GM10248 (cell line): ENCODE data around the gene TRUB2.

Experiments
- CTCF ChIA-PET: fragments of 300-600 bp; sonication (Branson Sonifier 250); formaldehyde crosslinking; extraction: SDS; loops from one replicate; lab custom pipeline; 2021; ENCODE audit warnings: antibody characterized with exemption; lab: Yijun Ruan, JAX
- POLR2A ChIA-PET: fragments of 350-650 bp; sonication (Branson Sonifier 250); formaldehyde crosslinking; extraction: SDS; loops from one replicate; lab custom pipeline; 2020; ENCODE audit warnings: antibody characterized with exemption; lab: Yijun Ruan, JAX
- DNase-seq: peaks from one replicate; pipeline ENCODE4 v3.0.0; 2012; ENCODE audit errors: extremely low spot score
- TF ChIP-seq, protein P1 (sequence below): IDR thresholded peaks from 2 replicates; pipeline ENCODE4 v1.5.1; 2012; ENCODE audit warnings: mild to moderate bottlenecking, low read depth; ENCODE audit errors: extremely low read depth, missing control alignments, control extremely low read depth

TRUB2 gene, protein sequence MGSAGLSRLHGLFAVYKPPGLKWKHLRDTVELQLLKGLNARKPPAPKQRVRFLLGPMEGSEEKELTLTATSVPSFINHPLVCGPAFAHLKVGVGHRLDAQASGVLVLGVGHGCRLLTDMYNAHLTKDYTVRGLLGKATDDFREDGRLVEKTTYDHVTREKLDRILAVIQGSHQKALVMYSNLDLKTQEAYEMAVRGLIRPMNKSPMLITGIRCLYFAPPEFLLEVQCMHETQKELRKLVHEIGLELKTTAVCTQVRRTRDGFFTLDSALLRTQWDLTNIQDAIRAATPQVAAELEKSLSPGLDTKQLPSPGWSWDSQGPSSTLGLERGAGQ

DNA sequence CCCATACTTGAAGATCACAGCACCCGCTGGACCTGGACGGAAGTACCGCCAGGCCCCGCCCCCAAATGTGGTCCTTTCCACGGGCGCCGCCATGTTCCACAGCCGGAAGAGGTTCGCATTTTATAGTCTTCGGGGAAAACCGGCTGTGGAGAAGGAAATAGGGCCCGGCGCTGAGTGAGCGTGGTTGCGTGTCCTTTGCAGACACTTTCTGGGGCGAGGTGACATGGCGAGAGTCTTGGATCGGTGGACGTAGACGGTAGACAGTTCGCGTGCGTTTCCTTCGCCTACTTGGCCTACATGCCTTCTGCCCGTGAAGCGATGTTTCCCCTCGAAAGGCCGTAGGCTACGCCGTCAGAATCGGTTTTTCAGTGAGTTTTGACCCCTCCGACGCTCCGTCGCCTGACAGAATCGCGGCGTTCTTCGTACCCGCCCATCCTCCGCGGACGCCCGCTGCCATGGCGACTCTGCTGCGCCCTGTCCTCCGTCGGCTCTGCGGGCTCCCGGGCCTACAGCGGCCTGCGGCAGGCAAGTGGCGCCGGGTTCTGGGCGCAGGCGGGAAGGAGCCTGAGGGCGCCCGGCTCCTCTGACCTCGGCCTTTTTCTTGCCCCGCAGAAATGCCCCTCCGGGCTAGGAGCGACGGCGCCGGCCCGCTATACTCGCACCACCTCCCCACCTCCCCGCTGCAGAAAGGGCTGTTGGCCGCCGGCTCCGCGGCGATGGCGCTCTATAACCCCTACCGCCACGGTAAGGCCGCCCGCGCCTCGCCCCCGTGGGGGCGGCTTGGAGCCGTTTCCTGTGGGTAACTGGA lies at the start of gene TRUB2, which contains the start of gene COQ4:
Gene TRUB2, minus strand, starts transcription at position 44 of the 808 bp plus-strand sequence. Its CDS starts 39 bp downstream, at position 5.
Gene COQ4, plus strand, starts transcription at position 436 of the 808 bp plus-strand sequence. Its CDS starts 20 bp downstream, at position 456.
- ChIA-PET POLR2A (no interaction called here), CTCF (interaction anchor here (1.3 to 1.5 kb wide), 2 partner anchors 14 to 40 kb away, joined by 3 to 4 read pairs; no protein-coding TSS in a partner anchor)
- TF ChIP-seq, protein P1, sequence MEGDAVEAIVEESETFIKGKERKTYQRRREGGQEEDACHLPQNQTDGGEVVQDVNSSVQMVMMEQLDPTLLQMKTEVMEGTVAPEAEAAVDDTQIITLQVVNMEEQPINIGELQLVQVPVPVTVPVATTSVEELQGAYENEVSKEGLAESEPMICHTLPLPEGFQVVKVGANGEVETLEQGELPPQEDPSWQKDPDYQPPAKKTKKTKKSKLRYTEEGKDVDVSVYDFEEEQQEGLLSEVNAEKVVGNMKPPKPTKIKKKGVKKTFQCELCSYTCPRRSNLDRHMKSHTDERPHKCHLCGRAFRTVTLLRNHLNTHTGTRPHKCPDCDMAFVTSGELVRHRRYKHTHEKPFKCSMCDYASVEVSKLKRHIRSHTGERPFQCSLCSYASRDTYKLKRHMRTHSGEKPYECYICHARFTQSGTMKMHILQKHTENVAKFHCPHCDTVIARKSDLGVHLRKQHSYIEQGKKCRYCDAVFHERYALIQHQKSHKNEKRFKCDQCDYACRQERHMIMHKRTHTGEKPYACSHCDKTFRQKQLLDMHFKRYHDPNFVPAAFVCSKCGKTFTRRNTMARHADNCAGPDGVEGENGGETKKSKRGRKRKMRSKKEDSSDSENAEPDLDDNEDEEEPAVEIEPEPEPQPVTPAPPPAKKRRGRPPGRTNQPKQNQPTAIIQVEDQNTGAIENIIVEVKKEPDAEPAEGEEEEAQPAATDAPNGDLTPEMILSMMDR: no peak
- DNase-seq: peak; percentile 96

DNA sequence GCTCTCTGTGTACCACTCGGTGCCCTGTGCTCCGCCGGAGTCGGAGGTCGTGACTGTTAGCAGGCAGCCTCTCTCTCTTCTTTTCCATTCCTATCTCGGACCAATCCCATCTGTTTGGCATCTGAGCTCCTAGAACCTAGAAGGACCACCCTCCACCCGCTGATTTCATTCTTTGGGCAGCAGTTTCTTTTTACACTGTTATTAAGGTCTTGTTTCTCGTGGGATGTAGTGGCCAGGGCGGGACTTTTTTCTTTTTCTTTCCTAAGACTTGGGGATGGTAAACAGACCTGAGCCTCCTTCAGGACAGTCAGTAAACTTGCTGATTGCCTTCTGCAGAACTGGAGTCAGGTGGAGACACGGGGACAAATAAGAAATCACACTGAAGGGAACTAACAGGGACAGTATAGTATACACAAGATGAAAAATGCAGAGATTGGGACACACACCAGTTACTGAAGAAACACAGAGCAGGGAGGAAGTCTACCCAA lies 49.4 kb upstream of the TRUB2 start:
- no peak for DNase-seq
- TF ChIP-seq, protein P1: no peak
- ChIA-PET POLR2A (interaction anchor here (0.6 to 2.5 kb wide), 6 partner anchors 9 to 417 kb away, joined by 3 to 15 read pairs (median 4); partner anchors contain the start of gene CERCAM), CTCF (interaction anchor here (1.4 to 3.8 kb wide), 8 partner anchors 10 to 181 kb away, joined by 3 to 55 read pairs (median 4); partner anchors contain the start of gene SPTAN1)

DNA sequence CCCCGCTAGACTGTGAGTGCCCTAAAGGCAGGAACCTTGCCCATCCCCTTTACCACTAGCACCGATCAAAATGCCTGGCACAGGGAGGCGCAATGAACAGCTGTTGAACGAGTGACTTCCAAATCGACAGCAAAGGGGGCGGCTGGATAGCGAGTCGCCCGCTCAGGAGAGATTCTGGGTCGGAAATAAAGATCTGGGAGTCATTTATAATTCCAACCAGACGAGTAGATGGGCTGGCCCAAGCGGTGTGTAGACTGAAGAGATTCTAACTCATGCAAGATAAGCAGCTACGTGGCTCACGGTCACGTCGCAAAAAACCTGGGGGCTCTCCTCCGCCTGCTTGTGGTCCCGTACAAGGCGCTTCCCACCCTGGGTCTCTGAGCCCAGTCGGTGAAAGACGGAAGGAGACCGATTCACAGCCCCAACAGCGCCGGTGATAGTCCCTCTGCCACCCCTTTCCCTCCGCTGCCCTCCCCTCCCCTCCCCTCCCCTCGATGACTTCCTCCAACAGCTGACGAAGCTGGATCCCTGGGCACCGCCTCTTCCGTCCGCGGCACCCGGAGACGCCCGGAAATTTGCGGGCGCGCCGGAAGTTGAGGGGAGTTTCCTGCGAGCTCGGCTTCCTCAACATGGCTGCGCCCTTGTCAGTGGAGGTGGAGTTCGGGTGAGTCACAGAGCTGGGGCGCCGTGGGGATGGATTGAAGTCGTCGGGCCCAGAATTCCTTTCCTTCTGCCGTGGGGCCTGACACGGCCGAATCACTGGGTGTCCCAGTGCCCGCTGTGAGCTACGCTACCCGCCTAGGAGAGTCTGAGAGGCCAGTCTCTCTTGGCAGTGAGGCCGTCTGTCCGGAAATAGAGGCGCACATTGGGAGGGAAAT lies 48.7 kb upstream of the TRUB2 start, which contains the start of gene URM1:
Gene URM1, plus strand, starts transcription at position 623 of the 878 bp plus-strand sequence. Its CDS starts 7 bp downstream, at position 630.
- CTCF ChIA-PET: interaction anchor here (1.4 to 3.8 kb wide), 8 partner anchors 9 to 182 kb away, joined by 3 to 55 read pairs (median 4); partner anchors contain the start of gene SPTAN1
- TF ChIP-seq, protein P1: no peak
- peak; percentile 96 for DNase-seq
- POLR2A ChIA-PET: interaction anchor here (0.6 to 2.5 kb wide), 6 partner anchors 8 to 418 kb away, joined by 3 to 15 read pairs (median 4); partner anchors contain the start of gene CERCAM

DNA sequence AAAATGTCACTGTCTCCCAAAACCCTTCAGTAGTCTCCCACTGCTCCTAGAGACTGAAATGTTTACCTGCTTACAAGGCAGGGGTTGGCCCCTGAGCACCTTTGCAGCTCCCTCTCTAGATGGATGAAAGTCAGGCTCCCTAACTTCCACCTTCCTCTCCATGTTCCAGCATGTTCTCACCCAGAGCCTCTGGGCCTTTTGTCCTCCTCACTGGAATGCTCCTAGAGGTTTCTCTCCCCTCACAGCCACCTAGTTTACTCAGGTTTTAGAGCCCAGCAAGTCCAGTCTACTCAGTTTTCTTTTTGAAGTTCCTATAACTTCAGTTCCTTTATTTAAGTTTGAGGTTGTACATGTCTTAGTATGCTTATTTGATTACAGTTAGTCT lies 48.1 kb upstream of the TRUB2 start:
- CTCF ChIA-PET: interaction anchor here (0.9 to 3.8 kb wide), 5 partner anchors 9 to 182 kb away, joined by 3 to 55 read pairs (median 4); partner anchors contain the start of gene SPTAN1
- no peak for DNase-seq
- TF ChIP-seq, protein P1: no peak
- POLR2A ChIA-PET: interaction anchor here (0.9 to 2.5 kb wide), 3 partner anchors 8 to 50 kb away, joined by 3 to 15 read pairs (median 3); partner anchors contain the start of gene CERCAM

DNA sequence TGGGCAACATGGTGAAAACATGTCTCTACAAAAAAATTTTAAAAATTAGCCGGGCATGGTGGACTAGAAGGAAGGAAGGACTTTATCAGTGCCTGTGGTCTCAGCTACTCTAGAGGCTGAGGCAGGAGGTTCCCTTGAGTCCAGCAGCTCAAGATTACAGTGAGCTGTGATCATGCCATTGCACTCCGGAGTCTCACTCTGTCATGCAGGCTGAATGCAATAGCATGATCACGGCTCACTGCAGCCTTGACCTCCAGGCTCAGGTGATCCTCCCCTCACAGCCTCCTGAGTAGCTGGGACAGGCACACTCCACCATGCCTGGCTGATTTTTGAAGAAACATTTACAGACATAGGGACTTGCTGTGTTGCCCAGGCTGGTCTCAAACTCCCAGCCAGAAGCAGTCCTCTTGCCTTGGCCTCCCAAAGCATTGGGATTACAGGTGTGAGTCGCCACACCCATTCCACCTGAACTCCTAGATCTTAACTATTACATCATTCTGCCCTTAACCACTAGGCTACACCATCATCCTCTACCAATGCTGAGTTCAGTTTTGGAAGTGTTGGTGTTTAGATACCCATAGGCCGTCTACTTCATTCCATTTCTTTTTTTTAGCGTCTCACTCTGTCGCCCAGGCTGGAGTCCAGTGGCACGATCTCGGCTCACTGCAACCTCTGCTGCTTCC lies 46.9 kb upstream of the TRUB2 start:
- ChIA-PET CTCF (interaction anchor here (1.5 to 2.2 kb wide), 2 partner anchors 51 to 114 kb away, joined by 3 to 7 read pairs; partner anchors contain the start of gene CERCAM), POLR2A (no interaction called here)
- DNase-seq: no peak
- TF ChIP-seq, protein P1: no peak
